ENCODE measurements around the gene AP2A2.

AP2A2 gene

GRCh38 chr11:1000357-1001278 is 74.9 kb downstream of the AP2A2 start:
- H3F3A ChIP-seq (ENCODE audit: control insufficient read depth, insufficient read depth): no peaks in the 10 kb centered on the region
- H3K27me3 ChIP-seq (ENCODE audit: control insufficient read depth, low read length): no peaks in the 10 kb centered on the region
- H3K79me2 ChIP-seq (ENCODE audit: control insufficient read depth, low read length): no peaks in the 10 kb centered on the region
- H3K4me1 ChIP-seq (ENCODE audit: control insufficient read depth, low read length): peaks cover 3% of the 10 kb centered on the region
- no peak overlapping the region for H3K4me3 ChIP-seq (ENCODE audit: low read length)
- TF ChIP-seq EZH2phosphoT487 (IDR thresholded peaks at IDR 0.05; ENCODE audit: borderline replicate concordance, low read length): no peak
- TF ChIP-seq, protein P1, sequence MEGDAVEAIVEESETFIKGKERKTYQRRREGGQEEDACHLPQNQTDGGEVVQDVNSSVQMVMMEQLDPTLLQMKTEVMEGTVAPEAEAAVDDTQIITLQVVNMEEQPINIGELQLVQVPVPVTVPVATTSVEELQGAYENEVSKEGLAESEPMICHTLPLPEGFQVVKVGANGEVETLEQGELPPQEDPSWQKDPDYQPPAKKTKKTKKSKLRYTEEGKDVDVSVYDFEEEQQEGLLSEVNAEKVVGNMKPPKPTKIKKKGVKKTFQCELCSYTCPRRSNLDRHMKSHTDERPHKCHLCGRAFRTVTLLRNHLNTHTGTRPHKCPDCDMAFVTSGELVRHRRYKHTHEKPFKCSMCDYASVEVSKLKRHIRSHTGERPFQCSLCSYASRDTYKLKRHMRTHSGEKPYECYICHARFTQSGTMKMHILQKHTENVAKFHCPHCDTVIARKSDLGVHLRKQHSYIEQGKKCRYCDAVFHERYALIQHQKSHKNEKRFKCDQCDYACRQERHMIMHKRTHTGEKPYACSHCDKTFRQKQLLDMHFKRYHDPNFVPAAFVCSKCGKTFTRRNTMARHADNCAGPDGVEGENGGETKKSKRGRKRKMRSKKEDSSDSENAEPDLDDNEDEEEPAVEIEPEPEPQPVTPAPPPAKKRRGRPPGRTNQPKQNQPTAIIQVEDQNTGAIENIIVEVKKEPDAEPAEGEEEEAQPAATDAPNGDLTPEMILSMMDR (IDR thresholded peaks at IDR 0.05; ENCODE audit: low read depth, low read length, poor library complexity, severe bottlenecking): no peak
- H3K9me2 ChIP-seq (replicated peaks; ENCODE audit: control insufficient read depth, low read length): no peaks in the 10 kb centered on the region
- no peaks in the 10 kb centered on the region for H3K9me3 ChIP-seq (ENCODE audit: control insufficient read depth, insufficient read depth, low read length)
- H3K27ac ChIP-seq (ENCODE audit: low read depth, low read length): no peak overlapping the region
- peaks cover 3% of the 10 kb centered on the region; the same call in 1 of the 2 replicates for H4K20me1 ChIP-seq (ENCODE audit: control insufficient read depth, insufficient read depth, low read depth, low read length)
- no peak overlapping the region for H3K4me2 ChIP-seq (ENCODE audit: low read length)
- H3K36me3 ChIP-seq (ENCODE audit: control insufficient read depth, low read length): peaks cover 27% of the 10 kb centered on the region

GRCh38 chr11:1001617-1002405 is 76.1 kb downstream of the AP2A2 start:
- Histone ChIP-seq H3K36me3 (ENCODE audit: control insufficient read depth, low read length) (peaks cover 21% of the 10 kb centered on the region), H3K4me2 (ENCODE audit: low read length) (no peak overlapping the region), H3K27ac (ENCODE audit: low read depth, low read length) (no peak overlapping the region), H3K4me3 (ENCODE audit: low read length) (no peak overlapping the region), H4K20me1 (ENCODE audit: control insufficient read depth, insufficient read depth, low read depth, low read length) (peaks cover 3% of the 10 kb centered on the region; the same call in 1 of the 2 replicates), H3K4me1 (ENCODE audit: control insufficient read depth, low read length) (no peaks in the 10 kb centered on the region), H3K9me3 (ENCODE audit: control insufficient read depth, insufficient read depth, low read length) (no peaks in the 10 kb centered on the region), H3K9me2 (replicated peaks; ENCODE audit: control insufficient read depth, low read length) (no peaks in the 10 kb centered on the region), H3K27me3 (ENCODE audit: control insufficient read depth, low read length) (no peaks in the 10 kb centered on the region), H3F3A (ENCODE audit: control insufficient read depth, insufficient read depth) (no peaks in the 10 kb centered on the region), H3K79me2 (ENCODE audit: control insufficient read depth, low read length) (no peaks in the 10 kb centered on the region)
- TF ChIP-seq EZH2phosphoT487 (IDR thresholded peaks at IDR 0.05; ENCODE audit: borderline replicate concordance, low read length): no peak
- TF ChIP-seq, protein P1 (IDR thresholded peaks at IDR 0.05; ENCODE audit: low read depth, low read length, poor library complexity, severe bottlenecking): no peak

- no peaks in the 10 kb centered on the region for H3K79me2 ChIP-seq (ENCODE audit: control insufficient read depth, low read length)
- no peak for TF ChIP-seq EZH2phosphoT487 (IDR thresholded peaks at IDR 0.05; ENCODE audit: borderline replicate concordance, low read length)
- TF ChIP-seq, protein P1 (IDR thresholded peaks at IDR 0.05; ENCODE audit: low read depth, low read length, poor library complexity, severe bottlenecking): no peak
- no peak overlapping the region for H3K4me3 ChIP-seq (ENCODE audit: low read length)
- H3F3A ChIP-seq (ENCODE audit: control insufficient read depth, insufficient read depth): no peaks in the 10 kb centered on the region
- no peaks in the 10 kb centered on the region for H3K9me2 ChIP-seq (replicated peaks; ENCODE audit: control insufficient read depth, low read length)
- no peak overlapping the region for H3K4me2 ChIP-seq (ENCODE audit: low read length)
- H3K9me3 ChIP-seq (ENCODE audit: control insufficient read depth, insufficient read depth, low read length): no peaks in the 10 kb centered on the region
- no peaks in the 10 kb centered on the region for H3K27me3 ChIP-seq (ENCODE audit: control insufficient read depth, low read length)
- H3K36me3 ChIP-seq (ENCODE audit: control insufficient read depth, low read length): peaks cover 21% of the 10 kb centered on the region
- peaks cover 3% of the 10 kb centered on the region; the same call in 1 of the 2 replicates for H4K20me1 ChIP-seq (ENCODE audit: control insufficient read depth, insufficient read depth, low read depth, low read length)
- H3K27ac ChIP-seq (ENCODE audit: low read depth, low read length): no peak overlapping the region
- H3K4me1 ChIP-seq (ENCODE audit: control insufficient read depth, low read length): no peaks in the 10 kb centered on the region
Measured at GRCh38 chr11:1002406-1002984, 76.8 kb downstream of the AP2A2 start.
